SKM-1 treated with dmso at 0.1 percent for 144 hours (cell line): Measurements from ENCODE around the gene DESI1.
"Not testable (repeated sequence)": the region's sequence is repeated elsewhere in the genome, so short reads cannot be mapped to it uniquely, and the experiment has no call there.

Source experiments
- DNase-seq: peaks from one replicate; lab custom pipeline; 2025; ENCODE audit not compliant: unreplicated experiment; lab: John Stamatoyannopoulos, UW

Gene DESI1

DNA sequence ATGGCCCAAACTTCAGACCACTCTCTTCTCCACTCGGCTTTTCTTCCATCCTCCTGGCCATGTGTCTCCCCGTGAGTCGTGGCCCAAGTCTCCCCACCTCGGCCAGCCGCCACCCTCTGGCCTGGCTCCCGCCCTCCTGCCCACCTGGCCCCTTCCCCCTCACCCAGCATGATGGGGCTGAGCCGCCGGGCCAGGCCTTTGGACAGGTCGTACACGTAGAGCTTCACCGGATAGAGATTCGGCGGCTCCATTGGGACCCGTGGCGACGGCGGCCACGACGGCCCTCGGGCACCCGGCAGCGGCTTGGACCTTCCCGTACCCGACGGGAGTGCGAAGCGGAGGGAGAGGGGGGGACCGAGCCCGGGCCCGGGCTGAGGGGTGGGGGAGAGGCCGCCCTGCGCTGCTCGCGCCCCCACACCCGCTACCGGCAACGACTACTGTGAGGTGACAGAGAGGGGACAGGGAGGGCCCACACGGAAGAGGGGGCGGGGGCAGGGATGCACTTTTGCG, at the start of gene DESI1:
Gene DESI1, minus strand, starts transcription at position 455 of the 510 bp plus-strand sequence. Its CDS starts 204 bp downstream, at position 251.
- no peak for DNase-seq

DNA sequence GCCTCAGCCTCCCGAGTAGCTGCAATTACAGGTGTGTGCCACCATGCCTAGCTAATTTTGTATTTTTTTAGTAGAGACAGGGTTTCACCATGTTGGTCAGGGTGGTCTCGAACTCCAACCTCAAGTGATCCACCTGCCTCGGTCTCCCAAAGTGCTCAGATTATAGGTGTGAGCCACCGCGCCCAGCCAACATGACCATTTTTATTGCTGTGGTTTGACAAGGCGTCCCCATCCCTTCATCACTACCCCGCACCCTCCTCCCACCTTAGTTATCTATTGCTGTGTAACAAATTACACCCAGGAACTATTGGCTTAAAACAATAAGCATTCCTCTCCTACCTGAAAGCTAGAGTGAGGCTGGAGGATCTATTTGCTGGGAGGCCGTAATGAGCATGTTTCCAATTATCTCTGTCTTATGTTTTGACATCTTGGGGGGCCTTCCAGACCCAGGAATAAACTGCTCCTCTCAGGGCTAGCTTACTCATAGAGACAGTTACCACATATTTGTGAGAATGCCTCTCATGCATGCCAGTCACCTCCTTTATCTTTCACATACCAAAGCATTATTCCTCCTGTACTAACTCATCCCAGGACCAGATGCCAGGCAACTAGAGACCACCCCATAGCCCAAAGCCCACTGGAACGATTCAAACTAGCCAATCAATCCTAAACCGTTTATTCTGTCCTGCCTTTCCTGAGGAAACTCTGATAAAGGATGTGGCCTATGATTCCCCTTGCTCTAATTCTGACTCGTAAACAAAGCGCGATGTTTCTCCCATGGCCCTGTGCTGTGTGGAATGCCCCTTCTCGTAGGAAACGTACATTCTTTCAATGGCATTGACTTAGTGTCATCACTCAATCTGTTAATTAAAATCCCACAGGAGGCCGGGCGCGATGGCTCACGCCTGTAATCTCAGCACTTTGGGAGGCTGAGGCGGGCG, 48.4 kb upstream of the DESI1 start:
- DNase-seq = no peak

- DNase-seq = no peak
Measured at GRCh38 chr22:41664951-41665350, 44.1 kb upstream of the DESI1 start.

- DNase-seq = no peak
Measured at GRCh38 chr22:41664490-41664889, 43.6 kb upstream of the DESI1 start.

- DNase-seq = not testable (repeated sequence)
Measured at GRCh38 chr22:41663594-41663993, 42.8 kb upstream of the DESI1 start.

DNA sequence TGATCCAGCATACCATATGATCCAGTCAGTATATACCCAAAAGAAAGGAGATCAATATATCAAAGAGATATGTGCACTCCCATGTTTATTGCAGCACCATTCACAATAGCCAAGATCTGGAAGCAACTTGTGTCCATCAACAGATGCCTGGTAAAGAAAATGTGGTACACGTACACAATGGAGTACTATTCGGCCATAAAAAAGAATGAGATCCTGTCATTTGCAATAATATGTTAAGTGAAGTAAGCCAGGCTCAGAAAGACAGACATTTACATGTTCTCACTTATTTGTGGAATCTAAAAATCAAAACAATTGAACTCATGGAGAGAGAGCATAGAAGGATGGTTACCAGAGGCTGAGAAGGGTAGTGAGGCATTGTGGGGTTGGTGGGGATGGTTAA, 40.9 kb upstream of the DESI1 start:
- DNase-seq = no peak

DNA sequence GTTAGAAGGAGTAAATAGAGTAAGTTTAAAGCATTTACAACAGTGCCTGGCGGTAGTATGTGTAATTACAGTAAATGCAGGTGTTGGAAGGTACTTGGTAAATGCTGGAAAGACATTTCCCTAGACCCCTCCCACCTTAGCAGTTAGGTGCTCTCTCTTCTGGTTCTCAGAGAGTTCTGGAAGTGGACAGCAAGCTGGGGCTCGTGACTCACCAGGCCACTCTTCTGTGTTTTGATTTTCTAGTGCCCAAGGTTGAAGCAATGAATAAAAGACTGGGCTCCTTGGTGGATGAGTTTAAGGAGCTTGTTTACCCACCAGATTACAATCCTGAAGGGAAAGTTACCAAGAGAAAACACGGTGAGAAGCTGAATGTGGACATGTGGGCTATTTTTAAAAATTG, 40.2 kb upstream of the DESI1 start:
- DNase-seq = no peak

DNA sequence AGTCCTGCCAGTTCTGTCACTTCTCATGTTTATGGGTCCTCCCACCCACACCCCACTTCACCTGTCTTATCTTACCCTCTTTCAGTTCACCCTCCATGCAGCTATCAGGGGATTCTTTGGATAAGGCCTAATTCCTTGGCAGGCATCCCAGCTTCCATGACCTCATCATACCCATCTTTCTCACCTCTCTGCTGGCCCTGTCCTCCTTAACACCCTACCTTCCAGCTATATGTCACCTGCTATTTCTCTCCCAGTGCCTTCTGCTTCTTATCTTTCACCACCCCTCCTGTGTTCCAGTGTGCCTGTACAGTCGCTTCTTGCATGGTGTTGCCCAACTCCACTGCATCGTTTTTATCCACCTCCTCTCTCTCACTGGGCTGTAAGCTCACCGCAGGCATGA, 39.6 kb upstream of the DESI1 start:
- DNase-seq = no peak

- no peak for DNase-seq
Measured at GRCh38 chr22:41659941-41660340, 39.1 kb upstream of the DESI1 start.

DNA sequence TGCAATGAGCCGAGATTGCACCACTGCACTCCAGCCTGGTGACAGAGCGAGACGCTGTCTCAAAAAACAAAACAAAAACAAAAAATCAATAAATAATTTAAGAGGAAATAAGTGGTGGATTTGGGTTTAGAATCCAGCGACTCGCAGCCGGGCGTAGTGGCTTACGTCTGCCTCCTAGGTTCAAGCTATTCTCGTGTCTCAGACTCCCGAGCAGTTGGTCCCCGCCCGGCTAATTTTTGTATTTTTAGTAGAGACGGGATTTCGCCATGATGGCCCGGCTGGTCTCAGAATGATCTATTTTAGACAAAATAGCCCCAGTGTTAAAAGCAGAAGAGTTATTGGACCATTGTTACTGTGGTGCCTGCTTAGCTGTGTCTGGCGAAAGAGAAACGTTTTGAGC, 38.0 kb upstream of the DESI1 start:
- no peak for DNase-seq

GRCh38 chr22:41657709-41658108, 36.9 kb upstream of the DESI1 start:
- no peak for DNase-seq

DNA sequence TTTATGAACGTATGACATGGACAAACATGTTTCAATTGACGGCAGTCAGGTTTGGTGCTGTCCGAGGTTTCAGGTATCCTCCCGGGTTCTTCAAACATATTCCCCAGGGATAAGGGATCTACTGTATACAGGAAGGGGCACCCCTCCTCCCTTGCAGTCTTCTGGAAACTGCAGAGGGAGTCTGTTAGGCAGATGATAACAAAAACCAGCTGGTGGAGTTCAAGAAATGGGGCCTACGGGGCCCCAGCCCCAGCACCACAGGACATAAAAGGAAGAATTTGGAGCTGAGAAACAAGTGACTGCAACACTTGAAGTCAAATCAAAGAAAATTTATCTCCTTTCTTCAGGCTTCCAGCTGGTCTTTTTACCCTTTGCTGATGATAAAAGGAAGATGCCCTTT, 35.7 kb upstream of the DESI1 start:
- DNase-seq = no peak

DNA sequence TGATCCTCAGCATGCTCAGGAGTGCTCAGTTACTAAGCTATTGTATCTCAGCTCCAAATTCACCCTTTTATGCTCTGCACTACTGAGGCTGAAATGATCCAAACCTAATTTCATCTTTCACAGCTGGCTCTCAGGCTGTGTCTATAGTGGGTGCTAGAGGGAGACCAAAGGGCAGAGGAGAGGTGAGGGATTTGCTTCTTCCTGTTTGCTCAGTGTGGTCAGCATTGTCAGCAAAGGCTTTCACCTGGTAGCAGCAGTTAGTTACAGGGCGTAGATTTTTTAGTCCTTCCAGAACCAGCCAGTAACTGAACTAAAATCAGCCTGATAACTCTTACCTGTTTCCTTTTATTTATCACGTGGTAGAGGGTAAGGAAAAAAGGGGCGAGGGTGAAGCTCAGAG, 33.5 kb upstream of the DESI1 start:
- no peak for DNase-seq

DNA sequence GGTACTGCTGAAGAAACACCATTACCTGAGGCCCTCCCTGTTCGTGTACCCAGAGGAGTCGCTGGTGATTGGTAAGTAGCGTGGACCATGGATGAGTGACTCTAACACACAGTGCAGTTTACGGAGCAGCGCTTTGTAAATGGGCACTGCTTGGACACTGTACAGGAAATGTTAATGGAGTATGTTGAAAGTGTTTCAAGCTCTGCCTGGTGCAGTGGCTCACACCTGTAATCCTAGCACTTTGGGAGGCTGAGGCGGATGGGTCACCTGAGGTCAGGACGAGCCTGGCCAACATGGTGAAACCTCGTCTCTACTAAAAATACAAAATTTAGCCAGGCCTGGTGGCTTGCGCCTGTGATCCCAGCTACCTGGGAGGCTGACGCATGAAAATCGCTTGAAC, 30.0 kb upstream of the DESI1 start:
- DNase-seq = no peak

DNA sequence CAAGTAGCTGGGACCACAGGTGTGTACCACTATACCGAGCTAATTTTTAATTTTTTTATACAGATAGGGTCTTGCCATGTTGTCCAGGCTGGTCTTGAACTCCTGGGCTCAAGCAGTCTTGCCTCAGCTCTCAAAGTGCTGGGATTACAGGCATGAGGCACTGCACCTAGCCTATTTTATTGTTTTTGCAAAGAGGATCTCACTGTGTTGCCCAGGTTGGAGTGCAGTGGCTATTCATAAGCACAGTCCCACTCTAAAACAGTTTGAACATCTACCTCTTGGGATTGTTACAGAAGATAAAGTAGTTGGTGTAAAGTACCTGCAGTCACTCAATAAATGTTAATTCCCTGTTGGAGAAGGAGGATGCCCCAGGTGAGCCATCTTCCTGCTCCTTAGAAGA, 29.4 kb upstream of the DESI1 start:
- DNase-seq = no peak

DNA sequence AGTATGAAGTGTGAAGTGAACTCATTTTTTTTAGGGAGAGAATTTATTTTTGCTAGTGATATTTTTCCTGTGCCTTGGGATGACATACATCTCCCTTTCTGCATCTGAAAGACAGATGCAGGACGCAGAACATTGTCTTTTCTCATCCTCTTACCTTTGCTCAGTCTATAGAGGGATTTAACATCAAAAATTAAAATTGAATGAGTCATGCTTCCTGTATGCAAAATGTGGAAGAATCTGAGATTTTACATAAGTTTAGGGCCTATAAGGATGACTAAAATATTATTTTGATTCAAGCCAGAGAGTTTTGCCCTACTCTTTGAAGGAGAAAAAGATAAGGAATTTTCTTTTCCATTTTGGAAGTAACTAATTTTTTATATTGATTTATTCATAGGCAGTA, 27.6 kb upstream of the DESI1 start:
- DNase-seq = no peak

GRCh38 chr22:41647771-41648170, 26.9 kb upstream of the DESI1 start:
- DNase-seq = no peak

DNA sequence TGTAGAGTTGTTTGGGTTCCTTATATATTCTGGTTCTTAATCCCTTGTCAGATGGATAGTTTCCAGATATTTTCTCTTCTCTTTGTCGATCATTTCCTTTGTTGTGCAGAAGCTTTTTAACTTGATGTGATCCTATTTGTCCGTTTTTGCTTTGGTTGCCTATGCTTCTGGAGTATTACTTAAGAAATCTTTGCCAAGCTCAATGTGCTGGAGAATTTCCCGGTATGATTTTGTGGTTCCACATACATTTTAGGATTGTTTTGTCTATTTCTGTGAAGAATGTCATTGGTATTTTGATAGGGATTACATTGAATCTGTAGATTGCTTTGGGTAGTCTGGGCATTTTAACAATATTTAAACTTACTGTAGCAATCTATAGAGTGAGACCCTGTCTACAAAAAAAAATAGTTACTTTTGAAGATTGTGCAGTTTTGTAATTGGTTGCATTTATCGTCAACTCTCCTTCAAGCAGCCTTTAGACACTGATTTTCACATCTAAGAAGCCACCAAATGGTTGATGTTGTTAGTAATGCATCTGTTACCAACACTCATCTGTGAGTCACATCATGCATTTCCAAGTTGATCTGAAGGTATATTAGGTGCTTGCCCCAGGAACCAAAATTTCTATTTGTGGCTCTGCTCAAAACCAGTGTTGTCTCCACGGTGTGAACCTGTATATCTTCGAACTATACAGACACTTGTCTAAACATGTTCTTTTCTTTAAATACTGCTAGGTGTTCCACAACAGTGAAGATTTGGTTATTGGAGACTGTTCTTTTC, 21.7 kb upstream of the DESI1 start:
- no peak for DNase-seq

GRCh38 chr22:41641854-41642253, 21.0 kb upstream of the DESI1 start:
- DNase-seq = no peak

DNA sequence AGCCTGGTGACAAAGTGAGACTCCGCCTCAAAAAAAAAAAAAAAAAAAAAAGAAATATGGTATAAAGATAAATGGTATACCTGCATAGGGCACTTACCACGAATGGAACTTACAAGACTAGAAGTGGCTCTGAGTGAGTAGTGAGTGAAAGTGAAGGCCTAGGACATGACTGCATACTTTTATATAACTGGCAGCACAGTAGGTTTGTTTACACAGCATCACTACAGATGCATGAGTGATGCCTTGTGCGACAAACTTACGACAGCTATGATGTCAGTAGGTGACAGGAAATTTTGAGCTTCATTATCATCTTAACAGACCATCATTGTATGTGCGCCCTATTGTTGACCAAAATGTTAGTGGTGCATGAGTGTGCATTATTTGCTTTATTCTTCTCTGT, 17.9 kb upstream of the DESI1 start:
- DNase-seq = no peak

- DNase-seq = no peak
Measured at GRCh38 chr22:41638124-41638523, 17.3 kb upstream of the DESI1 start.

DNA sequence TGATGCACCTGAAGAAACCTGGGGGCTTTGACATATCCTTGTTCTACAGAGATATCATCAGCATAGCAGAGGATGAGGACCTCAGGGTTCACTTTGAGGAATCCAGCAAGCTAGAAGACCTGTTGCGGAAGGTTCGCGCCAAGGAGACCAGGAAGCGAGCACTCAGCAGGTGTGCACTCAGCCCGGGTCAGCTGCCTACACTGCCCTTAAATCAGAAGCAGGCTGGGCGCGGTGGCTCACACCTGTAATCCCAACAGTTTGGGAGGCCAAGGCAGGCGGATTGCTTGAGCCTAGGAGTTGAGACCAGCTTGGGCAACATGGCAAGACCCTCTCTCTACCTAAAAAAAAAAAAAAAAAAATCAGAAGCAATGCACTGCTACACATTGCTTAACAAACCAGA, 16.8 kb upstream of the DESI1 start:
- not testable (repeated sequence) for DNase-seq
